Lower leg skin (tissue), 3 donors: ENCODE results near the gene ARIH2.

Source experiments
- CTCF ChIP-seq, 3 donors: fragments of 450-650 bp; IDR thresholded peaks; one replicate each; pipeline ENCODE4 v1.5.1; 2016; ENCODE audit warnings: antibody characterized with exemption in 3 of 3, mild to moderate bottlenecking in 3 of 3, moderate library complexity in 2 of 3
- POLR2A ChIP-seq, 2 donors: fragments of 450-650 bp; IDR thresholded peaks; one replicate each; pipeline ENCODE4 v1.6.1; 2016 to 2017; ENCODE audit warnings: antibody characterized with exemption in 2 of 2, mild to moderate bottlenecking in 1 of 2, moderate library complexity in 1 of 2

- TF ChIP-seq POLR2A (IDR thresholded peaks at IDR 0.05) (peak in 1 of 2 donors; percentile 89), CTCF (IDR thresholded peaks at IDR 0.05) (no peak)
Observed at GRCh38 chr3:49021213-49021812, 102.7 kb downstream of the ARIH2 start.
